Kidney (tissue), 14 donors: Measurements from ENCODE around the gene CTRL. TPM values are rescaled to one million over a fixed set of nuclear protein-coding genes. Genes with fewer than 3 reads are reported as not detected.

Experiments
- DNase-seq, 5 donors: peaks; one replicate each; pipeline ENCODE4 v3.0.0-alpha.2; 2013 to 2020
- FAIRE-seq: peaks from 2 replicates; lab custom pipeline; 2012; peaks lifted over from hg19 to GRCh38; lab: Jason Lieb, UNC
- H3K27ac ChIP-seq, 2 donors: one replicate each; pipeline ENCODE4 v1.7.0; 2013; ENCODE audit warnings: low read depth in 2 of 2, low read length in 2 of 2, inconsistent platforms in 1 of 2
- H3K27me3 ChIP-seq: one replicate; pipeline ENCODE4 v1.7.1; 2013; ENCODE audit warnings: low read length, inconsistent platforms; ENCODE audit not compliant: control insufficient read depth, insufficient read depth
- H3K36me3 ChIP-seq, 3 donors: one replicate each; pipeline versions ENCODE4 v1.7.0 to v1.7.1; 2013; ENCODE audit warnings: low read length in 3 of 3, control low read depth in 1 of 3, inconsistent platforms in 1 of 3; ENCODE audit not compliant: insufficient read depth in 3 of 3, control insufficient read depth in 2 of 3
- H3K4me1 ChIP-seq, 3 donors: one replicate each; pipeline versions ENCODE4 v1.7.0 to v1.7.1; 2013; ENCODE audit warnings: low read length in 3 of 3, inconsistent platforms in 1 of 3, low read depth in 1 of 3; ENCODE audit not compliant: control insufficient read depth in 2 of 3, insufficient read depth in 2 of 3
- H3K4me3 ChIP-seq, 3 donors: one replicate each; pipeline versions ENCODE4 v1.7.0 to v1.8.1; 2013; ENCODE audit warnings: low read length in 3 of 3, control low read depth in 1 of 3, inconsistent platforms in 1 of 3
- H3K9ac ChIP-seq, 3 donors: one replicate each; pipeline versions ENCODE4 v1.7.0 to v1.7.1; 2013; ENCODE audit warnings: low read length in 3 of 3, control low read depth in 1 of 3, inconsistent platforms in 1 of 3
- H3K9me3 ChIP-seq, 3 donors: one replicate each; pipeline versions ENCODE4 v1.7.0 to v1.7.1; 2013; ENCODE audit warnings: low read length in 3 of 3, control low read depth in 1 of 3, inconsistent platforms in 1 of 3; ENCODE audit not compliant: control insufficient read depth in 2 of 3, insufficient read depth in 1 of 3
- intact Hi-C: fragments of 100-400 bp; cut with DNase I; formaldehyde crosslinking; loops from one replicate; pipeline ENCODE4 v1.11.1; 2022
- polyA plus RNA-seq: library from polyadenylated mRNA; stranded (reverse); fragments of 350-450 nt; fragmentation: Illumina TruSeq; extraction: RNeasy Lipid Tissue Mini Kit (QIAGEN cat#74804); gene quantifications from one replicate; pipeline ENCODE4 v1.2.3, GENCODE V29; 2014; ENCODE audit warnings: low read depth, low replicate concordance; ENCODE audit not compliant: insufficient read depth
- total RNA-seq: library from RNA; stranded (reverse); fragmentation: NEBNext Ultra II Directional; extraction: Animal tissue kit (Norgen Biotek cat#: 25700); gene quantifications from one replicate; pipeline ENCODE4 v1.2.1, GENCODE V29; 2021
- TF ChIP-seq, protein P1 (sequence below): IDR thresholded peaks from 3 replicates; pipeline ENCODE4 v1.5.1; 2012; ENCODE audit warnings: mild to moderate bottlenecking, moderate library complexity, borderline replicate concordance; ENCODE audit not compliant: insufficient read depth; ENCODE audit errors: extremely low read depth
- donor health status: control.
- donor health status: control.
- donor health status: control.
- donor health status: control.
- donor health status: control.
- donor health status: DM: yes; HTN: yes; CAD: no.
- donor health status: Normal renal cell carcinoma (clear cell type).

CTRL gene
- total and polyA plus RNA-seq, 2 donors from 2014 or later = 0.69 TPM; not detected in 1

GRCh38 chr16:67922221-67922620 is 9.4 kb downstream of the CTRL start:
- Histone ChIP-seq H3K4me1 (peaks cover 0 to 13% (median 4%) of the 10 kb centered on the region in 3 donors), H3K27me3 (no peaks in the 10 kb centered on the region), H3K4me3 (no peak overlapping the region), H3K9ac (no peak overlapping the region), H3K36me3 (peaks cover 0 to 14% (median 0%) of the 10 kb centered on the region in 3 donors), H3K27ac (no peak overlapping the region), H3K9me3 (no peaks in the 10 kb centered on the region)
- DNase-seq = no peak
- intact Hi-C loops = loop anchor here (10.0 kb wide), 2 partner anchors 107 to 247 kb away; no protein-coding TSS in a partner anchor
- FAIRE-seq = no peak
- TF ChIP-seq, protein P1, sequence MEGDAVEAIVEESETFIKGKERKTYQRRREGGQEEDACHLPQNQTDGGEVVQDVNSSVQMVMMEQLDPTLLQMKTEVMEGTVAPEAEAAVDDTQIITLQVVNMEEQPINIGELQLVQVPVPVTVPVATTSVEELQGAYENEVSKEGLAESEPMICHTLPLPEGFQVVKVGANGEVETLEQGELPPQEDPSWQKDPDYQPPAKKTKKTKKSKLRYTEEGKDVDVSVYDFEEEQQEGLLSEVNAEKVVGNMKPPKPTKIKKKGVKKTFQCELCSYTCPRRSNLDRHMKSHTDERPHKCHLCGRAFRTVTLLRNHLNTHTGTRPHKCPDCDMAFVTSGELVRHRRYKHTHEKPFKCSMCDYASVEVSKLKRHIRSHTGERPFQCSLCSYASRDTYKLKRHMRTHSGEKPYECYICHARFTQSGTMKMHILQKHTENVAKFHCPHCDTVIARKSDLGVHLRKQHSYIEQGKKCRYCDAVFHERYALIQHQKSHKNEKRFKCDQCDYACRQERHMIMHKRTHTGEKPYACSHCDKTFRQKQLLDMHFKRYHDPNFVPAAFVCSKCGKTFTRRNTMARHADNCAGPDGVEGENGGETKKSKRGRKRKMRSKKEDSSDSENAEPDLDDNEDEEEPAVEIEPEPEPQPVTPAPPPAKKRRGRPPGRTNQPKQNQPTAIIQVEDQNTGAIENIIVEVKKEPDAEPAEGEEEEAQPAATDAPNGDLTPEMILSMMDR = no peak

DNA sequence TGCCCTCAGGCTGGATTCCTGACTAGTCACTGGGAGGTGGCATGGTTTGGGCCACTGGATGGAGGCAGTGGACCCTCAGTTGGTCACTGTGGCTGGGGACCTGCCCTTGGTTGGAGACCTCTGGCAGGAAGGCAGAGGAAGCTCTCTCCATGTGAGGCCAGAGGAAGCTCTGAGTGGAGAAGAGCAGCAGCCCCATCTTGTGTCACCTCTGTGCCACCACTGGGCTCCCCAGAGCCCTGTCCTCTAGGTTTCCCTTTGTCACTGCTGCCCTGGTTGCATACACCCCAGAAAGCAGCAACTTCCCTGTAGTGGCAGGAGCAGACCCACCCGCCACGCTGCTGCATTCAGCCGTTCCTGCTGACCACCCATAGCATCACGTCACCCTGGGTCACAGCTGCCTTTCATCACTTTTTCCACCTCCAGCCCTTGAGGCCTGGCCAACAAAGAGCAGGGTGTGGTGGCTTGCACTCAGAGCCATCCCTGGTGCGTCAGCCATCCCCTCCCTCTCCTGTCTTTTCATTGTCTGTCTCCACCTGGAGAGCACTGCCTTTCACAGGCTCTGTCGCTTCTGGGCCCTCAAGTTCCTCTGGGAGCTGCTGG is 11.9 kb downstream of the CTRL start:
- Histone ChIP-seq H3K27ac (no peak overlapping the region), H3K36me3 (peaks cover 0 to 15% (median 0%) of the 10 kb centered on the region in 3 donors), H3K9me3 (no peaks in the 10 kb centered on the region), H3K4me1 (peaks cover 0 to 20% (median 16%) of the 10 kb centered on the region in 3 donors), H3K27me3 (no peaks in the 10 kb centered on the region), H3K9ac (no peak overlapping the region), H3K4me3 (no peak overlapping the region)
- FAIRE-seq (no peak), DNase-seq (no peak)
- TF ChIP-seq, protein P1 = no peak
- intact Hi-C loops = loop anchor here (10.0 kb wide), 2 partner anchors 105 to 245 kb away; no protein-coding TSS in a partner anchor

DNA sequence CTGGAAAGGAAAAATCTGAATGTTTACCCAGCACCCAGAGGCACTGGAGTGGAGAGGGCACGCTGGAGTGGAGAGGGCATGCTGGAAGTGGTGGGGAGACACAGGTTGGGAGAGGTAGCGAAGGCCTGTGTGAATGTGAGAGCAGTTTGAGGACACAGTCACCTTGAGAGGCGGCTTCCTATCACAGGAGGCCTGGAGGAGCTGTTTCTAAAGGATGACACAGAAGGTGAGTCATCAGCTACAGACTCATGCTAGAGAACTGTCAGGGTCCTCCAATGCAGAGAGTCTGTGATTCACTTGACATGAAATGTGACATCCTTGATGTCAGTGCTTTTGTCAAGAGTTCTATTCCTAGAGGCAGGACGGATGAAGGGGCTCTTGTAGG is 13.8 kb downstream of the CTRL start:
- H3K27ac ChIP-seq = no peak overlapping the region
- no peak overlapping the region for H3K9ac ChIP-seq
- TF ChIP-seq, protein P1 = no peak
- peaks cover 0 to 21% (median 17%) of the 10 kb centered on the region in 3 donors for H3K4me1 ChIP-seq
- peaks cover 0 to 13% (median 0%) of the 10 kb centered on the region in 3 donors for H3K36me3 ChIP-seq
- no peaks in the 10 kb centered on the region for H3K27me3 ChIP-seq
- FAIRE-seq (no peak), DNase-seq (no peak)
- intact Hi-C loops = no loop called here
- no peaks in the 10 kb centered on the region for H3K9me3 ChIP-seq
- no peak overlapping the region for H3K4me3 ChIP-seq
